HG03066 (cell line): Measurements from ENCODE around the gene COL6A1.

Experiments used
- ATAC-seq: cut with Tn5 transposase; IDR thresholded peaks from one replicate; pipeline ENCODE4 v1.9.1; 2021; ENCODE audit warnings: low read depth; ENCODE audit not compliant: unreplicated experiment

COL6A1 gene

DNA sequence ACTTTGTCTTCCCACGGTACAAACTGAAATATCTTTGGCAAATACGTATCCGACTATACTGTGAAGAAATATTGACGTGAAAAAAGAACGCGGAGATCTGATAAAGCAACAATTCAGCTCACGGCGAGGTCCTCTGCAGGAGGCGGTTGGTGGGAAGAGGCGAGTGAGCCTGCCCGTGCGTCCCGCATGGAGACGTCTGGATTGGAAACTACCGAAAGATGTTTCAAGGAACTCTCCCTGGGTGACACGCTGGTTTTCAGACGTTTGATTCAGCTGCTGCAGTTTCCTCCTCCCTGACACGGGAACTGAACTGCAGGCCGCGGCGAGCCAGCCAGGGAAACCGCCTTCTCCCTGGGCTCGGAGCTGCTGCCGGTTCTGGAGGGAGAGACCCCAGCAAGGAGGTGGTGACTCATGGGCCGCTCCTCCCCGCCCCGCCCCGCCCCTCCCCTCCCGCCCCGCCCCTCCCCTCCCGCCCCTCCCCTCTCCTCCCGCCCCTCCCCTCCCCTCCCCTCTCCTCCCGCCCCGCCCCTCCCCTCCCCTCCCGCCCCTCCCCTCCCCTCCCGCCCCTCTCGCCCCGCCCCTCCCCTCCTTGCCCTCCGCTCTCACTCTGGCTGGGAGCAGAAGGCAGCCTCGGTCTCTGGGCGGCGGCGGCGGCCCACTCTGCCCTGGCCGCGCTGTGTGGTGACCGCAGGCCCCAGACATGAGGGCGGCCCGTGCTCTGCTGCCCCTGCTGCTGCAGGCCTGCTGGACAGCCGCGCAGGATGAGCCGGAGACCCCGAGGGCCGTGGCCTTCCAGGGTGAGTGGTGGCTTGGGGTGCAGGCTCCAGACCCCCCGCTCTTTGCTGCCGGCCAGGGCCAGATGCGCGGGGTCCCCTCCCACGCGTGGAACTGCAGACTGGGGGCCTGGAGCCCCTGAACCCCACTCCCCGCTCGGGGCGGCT, at the start of gene COL6A1:
TSS of gene COL6A1 (plus strand) at position 620 of the 941 bp plus-strand sequence. CDS start at position 701, 81 bp downstream.
- no peak for ATAC-seq

DNA sequence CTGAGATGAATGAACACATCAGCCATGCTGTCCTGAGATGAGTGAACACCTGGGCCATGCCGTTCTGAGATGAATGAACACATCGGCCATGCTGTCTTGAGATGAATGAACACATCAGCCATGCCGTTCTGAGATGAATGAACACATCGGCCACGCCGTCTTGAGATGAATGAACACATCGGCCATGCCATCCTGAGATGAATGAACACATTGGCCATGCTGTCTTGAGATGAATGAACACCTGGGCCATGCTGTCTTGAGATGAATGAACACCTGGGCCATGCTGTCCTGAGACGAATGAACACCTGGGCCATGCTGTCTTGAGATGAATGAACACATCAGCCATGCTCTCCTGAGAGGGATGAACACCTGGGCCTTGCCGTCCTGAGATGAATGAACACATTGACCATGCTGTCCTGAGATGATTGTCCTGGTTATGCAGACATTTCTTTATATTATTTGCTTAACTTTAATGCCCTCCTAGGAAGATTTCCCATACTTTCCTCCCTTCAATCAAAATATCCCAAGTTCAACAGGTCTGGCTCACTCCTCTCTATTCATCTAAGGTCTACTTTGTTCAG, 48.6 kb upstream of the COL6A1 start:
- ATAC-seq = no peak

- no peak for ATAC-seq
Observed at GRCh38 chr21:45934085-45934484, 47.5 kb upstream of the COL6A1 start.

- ATAC-seq = no peak
Observed at GRCh38 chr21:45934554-45934953, 47.0 kb upstream of the COL6A1 start.

DNA sequence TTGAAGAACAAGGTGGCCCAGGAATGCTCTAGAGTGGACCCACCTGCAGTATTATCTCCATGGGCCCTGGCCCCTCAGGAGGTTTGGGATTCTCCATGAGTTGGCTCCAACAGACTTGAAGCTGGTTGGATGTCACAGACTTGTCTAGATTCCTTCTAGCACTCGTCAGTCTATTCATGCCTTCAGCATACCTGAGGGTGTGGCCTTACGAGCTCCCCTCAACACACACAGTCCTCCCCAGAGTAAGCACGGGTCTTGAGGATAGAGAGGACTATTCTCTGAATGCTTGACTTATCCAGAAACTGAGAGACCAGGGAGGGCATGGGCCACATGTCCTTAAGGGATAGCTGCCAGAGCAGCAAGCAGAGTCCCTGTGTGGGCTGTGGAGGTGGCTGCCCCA, 45.9 kb upstream of the COL6A1 start:
- no peak for ATAC-seq

- ATAC-seq = no peak
Observed at GRCh38 chr21:45937721-45938452, 43.7 kb upstream of the COL6A1 start.

GRCh38 chr21:45938453-45938755, 43.2 kb upstream of the COL6A1 start:
- ATAC-seq = no peak

- ATAC-seq = no peak
Observed at GRCh38 chr21:45938811-45939520, 42.6 kb upstream of the COL6A1 start.

GRCh38 chr21:45939521-45940045, 42.0 kb upstream of the COL6A1 start:
- ATAC-seq = no peak

DNA sequence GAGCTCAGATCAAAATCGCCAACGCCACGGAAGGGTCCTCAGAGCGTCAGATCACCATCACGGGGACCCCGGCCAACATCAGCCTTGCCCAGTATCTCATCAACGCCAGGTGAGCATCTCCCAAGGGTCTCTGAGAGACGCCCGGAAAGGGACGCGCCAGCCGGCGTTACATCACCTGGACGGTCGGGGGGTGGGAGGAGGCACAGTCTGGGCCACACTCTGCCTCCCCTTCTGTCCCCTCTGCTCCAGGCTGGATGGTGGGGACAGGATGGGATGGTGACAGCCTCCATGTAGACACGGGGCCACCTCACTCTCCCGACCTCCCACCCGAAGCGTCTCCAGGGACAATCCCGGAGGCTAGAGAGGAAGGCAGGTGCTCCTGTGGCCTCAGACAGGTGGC, 41.5 kb upstream of the COL6A1 start:
- ATAC-seq = no peak

DNA sequence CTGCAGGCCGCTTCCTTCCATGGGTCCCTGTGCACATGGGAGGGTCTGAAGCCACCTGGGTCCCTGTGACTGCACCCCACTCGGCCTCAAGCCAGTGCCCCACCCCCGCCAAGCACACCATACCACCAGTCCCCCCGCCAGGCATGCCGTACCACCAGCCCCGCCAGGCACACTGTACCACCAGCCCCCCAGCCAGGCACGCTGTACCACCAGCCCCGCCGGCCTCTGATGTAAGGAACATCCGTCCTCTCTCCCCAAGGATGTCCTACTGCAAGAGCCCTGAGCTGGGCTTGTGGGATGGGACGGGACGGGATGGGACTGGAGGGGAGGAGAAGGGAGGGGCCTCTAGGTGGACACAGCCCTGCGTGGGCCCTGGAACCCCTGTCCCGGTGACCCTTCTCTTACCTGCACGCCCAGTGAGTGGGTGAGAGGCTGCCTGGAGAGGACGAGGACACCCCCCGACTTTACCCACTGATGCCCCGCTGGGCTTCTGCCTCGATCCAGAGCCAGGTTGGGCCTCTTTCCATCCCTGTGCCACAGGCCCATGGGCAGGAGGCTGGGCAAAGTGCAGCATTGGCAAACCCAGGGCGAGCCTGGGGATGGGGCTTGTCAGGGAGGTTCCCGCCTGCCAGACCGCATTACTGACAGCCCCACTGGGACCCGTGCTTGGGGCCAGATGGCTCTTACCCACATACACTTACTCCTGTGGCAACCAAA, 40.8 kb upstream of the COL6A1 start:
- ATAC-seq = no peak

DNA sequence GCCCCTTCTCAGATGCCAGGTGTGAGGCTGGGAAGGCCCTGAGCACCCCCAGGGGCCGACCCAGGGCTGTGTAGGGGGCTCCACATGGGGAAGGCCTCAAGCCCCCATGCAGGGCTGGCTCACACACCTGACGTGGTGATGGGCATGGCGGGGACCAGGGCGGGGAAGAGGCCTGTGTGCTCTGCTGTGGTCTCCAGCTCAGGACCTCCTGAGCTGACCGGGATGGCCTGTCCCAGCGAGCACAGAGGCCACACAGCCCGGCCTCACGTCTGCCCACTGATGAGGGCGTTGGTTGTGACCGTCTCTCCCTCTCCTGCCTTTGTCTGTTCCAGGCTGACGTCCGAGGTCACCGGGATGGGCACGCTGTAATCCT, 40.2 kb upstream of the COL6A1 start:
- ATAC-seq = no peak

GRCh38 chr21:45941717-45942546, 39.6 kb upstream of the COL6A1 start:
- no peak for ATAC-seq

GRCh38 chr21:45942755-45943629, 38.6 kb upstream of the COL6A1 start:
- no peak for ATAC-seq

- no peak for ATAC-seq
Observed at GRCh38 chr21:45943630-45944540, 37.7 kb upstream of the COL6A1 start.

- ATAC-seq = no peak
Observed at GRCh38 chr21:45944601-45945000, 37.0 kb upstream of the COL6A1 start.
